ENCODE results near the gene CYP3A4. TPM values are rescaled to one million over a fixed set of nuclear protein-coding genes. Genes with fewer than 3 reads are reported as not detected.

The CYP3A4 gene
- total and polyA plus RNA-seq, 2 of the 8 experiments (the other 6 are each of a cell fraction or from before 2014, with no cell fraction given): not detected

- TF ChIP-seq ATF2 (IDR thresholded peaks at IDR 0.05; ENCODE audit: low read length) (no peak), GTF2F1 (IDR thresholded peaks at IDR 0.05; ENCODE audit: borderline replicate concordance, low read depth, low read length) (no peak), KDM5A (IDR thresholded peaks at IDR 0.05; ENCODE audit: low read length) (no peak), SP4 (IDR thresholded peaks at IDR 0.05; ENCODE audit: low read length) (no peak), RNF2 (IDR thresholded peaks at IDR 0.05; ENCODE audit: borderline replicate concordance, low read depth, low read length, missing control alignments, poor library complexity, severe bottlenecking) (no peak), CEBPB (IDR thresholded peaks at IDR 0.05; ENCODE audit: low read depth, low read length) (no peak)
Measured at GRCh38 chr7:99829524-99830160, 45.7 kb upstream of the CYP3A4 start (continued).
